ENCODE measurements around the gene TPCN2.

The TPCN2 gene

DNA sequence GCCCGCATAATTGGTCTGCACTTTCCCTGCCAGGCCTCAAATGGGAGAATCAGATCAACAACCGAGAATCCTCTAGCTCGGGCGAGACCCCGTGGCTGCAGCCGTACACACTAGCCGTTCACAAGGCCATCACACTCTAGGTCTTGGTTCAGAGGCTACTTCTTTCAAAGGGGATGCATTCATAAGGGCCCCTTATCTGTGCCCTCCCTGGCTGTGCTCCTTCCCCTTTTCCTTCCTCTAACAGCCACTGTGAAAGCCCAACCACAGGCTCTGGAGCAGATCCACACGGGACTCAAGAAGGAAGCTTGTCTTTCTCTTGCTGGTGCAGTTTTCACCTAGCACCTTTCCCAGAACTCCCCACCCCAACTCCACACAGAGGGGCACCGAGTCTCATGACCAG lies 131.5 kb downstream of the TPCN2 start:
- no peaks in the 10 kb centered on the region for H3K27me3 ChIP-seq (ENCODE audit: control insufficient read depth, insufficient read depth, low read length)
- H3K27ac ChIP-seq (ENCODE audit: low read depth, low read length), result no peak overlapping the region
- no peak overlapping the region for H3K9ac ChIP-seq (ENCODE audit: low read depth, low read length)
- H3K4me3 ChIP-seq (ENCODE audit: low read depth, low read length), result no peak overlapping the region
- H3K36me3 ChIP-seq (ENCODE audit: control insufficient read depth, insufficient read depth, low read length), result no peaks in the 10 kb centered on the region
- H3K4me1 ChIP-seq (ENCODE audit: control insufficient read depth, insufficient read depth, low read length), result no peaks in the 10 kb centered on the region
- H3K9me3 ChIP-seq (ENCODE audit: control insufficient read depth, insufficient read depth, low read length), result no peaks in the 10 kb centered on the region

DNA sequence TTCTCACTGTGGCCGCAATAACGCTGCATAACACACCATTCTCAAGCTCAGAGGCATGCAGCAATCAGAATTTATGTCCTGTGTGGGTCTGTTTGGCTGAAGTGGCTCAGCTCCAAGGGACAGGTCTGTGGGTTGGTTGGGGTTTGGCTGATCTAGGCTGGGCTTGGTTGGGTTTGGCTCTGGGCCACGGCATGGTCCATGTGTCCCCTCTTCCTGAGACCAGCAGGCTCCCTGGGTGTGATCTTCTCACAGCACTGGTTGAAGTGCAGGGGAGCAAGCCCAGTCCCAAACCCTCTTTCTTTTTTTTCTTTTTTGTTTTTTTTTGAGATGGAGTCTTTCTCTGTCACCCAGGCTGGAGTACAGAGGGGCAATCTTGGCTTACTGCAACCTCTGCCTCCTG lies 132.0 kb downstream of the TPCN2 start:
- Histone ChIP-seq H3K27me3 (ENCODE audit: control insufficient read depth, insufficient read depth, low read length) (no peaks in the 10 kb centered on the region), H3K9ac (ENCODE audit: low read depth, low read length) (no peak overlapping the region), H3K27ac (ENCODE audit: low read depth, low read length) (no peak overlapping the region), H3K4me3 (ENCODE audit: low read depth, low read length) (no peak overlapping the region), H3K36me3 (ENCODE audit: control insufficient read depth, insufficient read depth, low read length) (no peaks in the 10 kb centered on the region), H3K4me1 (ENCODE audit: control insufficient read depth, insufficient read depth, low read length) (no peaks in the 10 kb centered on the region), H3K9me3 (ENCODE audit: control insufficient read depth, insufficient read depth, low read length) (no peaks in the 10 kb centered on the region)

DNA sequence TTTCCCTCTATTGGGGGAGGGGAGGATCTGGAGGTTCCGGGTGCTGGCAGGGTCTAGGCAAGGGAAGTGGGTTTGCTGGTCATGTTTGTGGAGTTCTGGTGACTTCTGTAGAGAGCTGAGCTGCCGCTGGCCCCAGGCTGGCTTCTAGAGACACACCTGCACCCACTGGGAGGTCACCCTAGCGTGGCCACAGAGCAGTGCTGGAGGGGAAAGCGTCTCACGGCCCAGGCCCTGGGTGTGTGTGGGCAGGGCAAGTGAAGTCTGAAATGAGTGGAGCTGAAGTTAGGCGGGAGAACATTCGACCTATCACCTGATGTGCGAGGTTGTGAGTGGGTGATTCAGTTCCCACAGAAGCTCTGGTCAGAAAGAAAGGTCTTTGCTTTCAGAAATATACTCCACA lies 134.9 kb downstream of the TPCN2 start:
- Histone ChIP-seq H3K9ac (ENCODE audit: low read depth, low read length) (no peak overlapping the region), H3K36me3 (ENCODE audit: control insufficient read depth, insufficient read depth, low read length) (no peaks in the 10 kb centered on the region), H3K27ac (ENCODE audit: low read depth, low read length) (no peak overlapping the region), H3K4me1 (ENCODE audit: control insufficient read depth, insufficient read depth, low read length) (no peaks in the 10 kb centered on the region), H3K9me3 (ENCODE audit: control insufficient read depth, insufficient read depth, low read length) (no peaks in the 10 kb centered on the region), H3K4me3 (ENCODE audit: low read depth, low read length) (no peak overlapping the region), H3K27me3 (ENCODE audit: control insufficient read depth, insufficient read depth, low read length) (no peaks in the 10 kb centered on the region)
